PC-9 (cell line): Measurements from ENCODE around the gene CACNA1D.

ENCODE experiments used
- EZH2 ChIP-seq: fragments of 200-600 bp; sonication (generic); IDR thresholded peaks from 2 replicates; pipeline ENCODE4 v1.8.0; 2017; ENCODE audit warnings: antibody characterized with exemption, low read depth
- TF ChIP-seq, protein P1 (sequence below): fragments of 200-600 bp; sonication (generic); conservative IDR thresholded peaks from 2 replicates; pipeline ENCODE4 v1.6.1; 2017; ENCODE audit warnings: mixed run types, antibody characterized with exemption, mild to moderate bottlenecking, moderate library complexity

- TF ChIP-seq, protein P1, sequence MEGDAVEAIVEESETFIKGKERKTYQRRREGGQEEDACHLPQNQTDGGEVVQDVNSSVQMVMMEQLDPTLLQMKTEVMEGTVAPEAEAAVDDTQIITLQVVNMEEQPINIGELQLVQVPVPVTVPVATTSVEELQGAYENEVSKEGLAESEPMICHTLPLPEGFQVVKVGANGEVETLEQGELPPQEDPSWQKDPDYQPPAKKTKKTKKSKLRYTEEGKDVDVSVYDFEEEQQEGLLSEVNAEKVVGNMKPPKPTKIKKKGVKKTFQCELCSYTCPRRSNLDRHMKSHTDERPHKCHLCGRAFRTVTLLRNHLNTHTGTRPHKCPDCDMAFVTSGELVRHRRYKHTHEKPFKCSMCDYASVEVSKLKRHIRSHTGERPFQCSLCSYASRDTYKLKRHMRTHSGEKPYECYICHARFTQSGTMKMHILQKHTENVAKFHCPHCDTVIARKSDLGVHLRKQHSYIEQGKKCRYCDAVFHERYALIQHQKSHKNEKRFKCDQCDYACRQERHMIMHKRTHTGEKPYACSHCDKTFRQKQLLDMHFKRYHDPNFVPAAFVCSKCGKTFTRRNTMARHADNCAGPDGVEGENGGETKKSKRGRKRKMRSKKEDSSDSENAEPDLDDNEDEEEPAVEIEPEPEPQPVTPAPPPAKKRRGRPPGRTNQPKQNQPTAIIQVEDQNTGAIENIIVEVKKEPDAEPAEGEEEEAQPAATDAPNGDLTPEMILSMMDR: no peak
- no peak for TF ChIP-seq EZH2
Measured at GRCh38 chr3:53807117-53807810, 312.9 kb downstream of the CACNA1D start.
